Measurements from ENCODE around the gene MCF2L2. TPM values are rescaled to one million over a fixed set of nuclear protein-coding genes. Genes with fewer than 3 reads are reported as not detected.

The MCF2L2 gene
- total and polyA plus RNA-seq, 2 experiments from 2014 or later = 6.7 to 14.6 TPM

DNA sequence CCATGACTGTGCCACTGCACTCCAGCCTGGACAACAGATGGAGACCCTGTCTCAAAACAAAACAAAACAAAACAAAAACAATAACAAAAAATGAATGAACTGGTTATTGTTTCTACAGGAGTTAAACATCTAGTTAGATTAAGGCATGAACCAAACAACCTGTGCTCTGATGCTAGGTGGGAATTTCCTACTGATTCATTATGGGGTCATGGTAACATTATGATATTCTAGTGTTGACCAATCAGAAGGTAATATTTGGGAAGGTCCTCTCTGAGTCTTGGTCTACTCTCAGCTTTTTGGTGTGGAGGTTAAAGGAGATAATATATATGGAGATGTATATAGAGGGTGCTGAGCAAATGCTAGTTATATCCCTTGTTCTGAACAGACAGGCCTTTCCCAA lies 37.6 kb downstream of the MCF2L2 start:
- TF ChIP-seq, protein P1, sequence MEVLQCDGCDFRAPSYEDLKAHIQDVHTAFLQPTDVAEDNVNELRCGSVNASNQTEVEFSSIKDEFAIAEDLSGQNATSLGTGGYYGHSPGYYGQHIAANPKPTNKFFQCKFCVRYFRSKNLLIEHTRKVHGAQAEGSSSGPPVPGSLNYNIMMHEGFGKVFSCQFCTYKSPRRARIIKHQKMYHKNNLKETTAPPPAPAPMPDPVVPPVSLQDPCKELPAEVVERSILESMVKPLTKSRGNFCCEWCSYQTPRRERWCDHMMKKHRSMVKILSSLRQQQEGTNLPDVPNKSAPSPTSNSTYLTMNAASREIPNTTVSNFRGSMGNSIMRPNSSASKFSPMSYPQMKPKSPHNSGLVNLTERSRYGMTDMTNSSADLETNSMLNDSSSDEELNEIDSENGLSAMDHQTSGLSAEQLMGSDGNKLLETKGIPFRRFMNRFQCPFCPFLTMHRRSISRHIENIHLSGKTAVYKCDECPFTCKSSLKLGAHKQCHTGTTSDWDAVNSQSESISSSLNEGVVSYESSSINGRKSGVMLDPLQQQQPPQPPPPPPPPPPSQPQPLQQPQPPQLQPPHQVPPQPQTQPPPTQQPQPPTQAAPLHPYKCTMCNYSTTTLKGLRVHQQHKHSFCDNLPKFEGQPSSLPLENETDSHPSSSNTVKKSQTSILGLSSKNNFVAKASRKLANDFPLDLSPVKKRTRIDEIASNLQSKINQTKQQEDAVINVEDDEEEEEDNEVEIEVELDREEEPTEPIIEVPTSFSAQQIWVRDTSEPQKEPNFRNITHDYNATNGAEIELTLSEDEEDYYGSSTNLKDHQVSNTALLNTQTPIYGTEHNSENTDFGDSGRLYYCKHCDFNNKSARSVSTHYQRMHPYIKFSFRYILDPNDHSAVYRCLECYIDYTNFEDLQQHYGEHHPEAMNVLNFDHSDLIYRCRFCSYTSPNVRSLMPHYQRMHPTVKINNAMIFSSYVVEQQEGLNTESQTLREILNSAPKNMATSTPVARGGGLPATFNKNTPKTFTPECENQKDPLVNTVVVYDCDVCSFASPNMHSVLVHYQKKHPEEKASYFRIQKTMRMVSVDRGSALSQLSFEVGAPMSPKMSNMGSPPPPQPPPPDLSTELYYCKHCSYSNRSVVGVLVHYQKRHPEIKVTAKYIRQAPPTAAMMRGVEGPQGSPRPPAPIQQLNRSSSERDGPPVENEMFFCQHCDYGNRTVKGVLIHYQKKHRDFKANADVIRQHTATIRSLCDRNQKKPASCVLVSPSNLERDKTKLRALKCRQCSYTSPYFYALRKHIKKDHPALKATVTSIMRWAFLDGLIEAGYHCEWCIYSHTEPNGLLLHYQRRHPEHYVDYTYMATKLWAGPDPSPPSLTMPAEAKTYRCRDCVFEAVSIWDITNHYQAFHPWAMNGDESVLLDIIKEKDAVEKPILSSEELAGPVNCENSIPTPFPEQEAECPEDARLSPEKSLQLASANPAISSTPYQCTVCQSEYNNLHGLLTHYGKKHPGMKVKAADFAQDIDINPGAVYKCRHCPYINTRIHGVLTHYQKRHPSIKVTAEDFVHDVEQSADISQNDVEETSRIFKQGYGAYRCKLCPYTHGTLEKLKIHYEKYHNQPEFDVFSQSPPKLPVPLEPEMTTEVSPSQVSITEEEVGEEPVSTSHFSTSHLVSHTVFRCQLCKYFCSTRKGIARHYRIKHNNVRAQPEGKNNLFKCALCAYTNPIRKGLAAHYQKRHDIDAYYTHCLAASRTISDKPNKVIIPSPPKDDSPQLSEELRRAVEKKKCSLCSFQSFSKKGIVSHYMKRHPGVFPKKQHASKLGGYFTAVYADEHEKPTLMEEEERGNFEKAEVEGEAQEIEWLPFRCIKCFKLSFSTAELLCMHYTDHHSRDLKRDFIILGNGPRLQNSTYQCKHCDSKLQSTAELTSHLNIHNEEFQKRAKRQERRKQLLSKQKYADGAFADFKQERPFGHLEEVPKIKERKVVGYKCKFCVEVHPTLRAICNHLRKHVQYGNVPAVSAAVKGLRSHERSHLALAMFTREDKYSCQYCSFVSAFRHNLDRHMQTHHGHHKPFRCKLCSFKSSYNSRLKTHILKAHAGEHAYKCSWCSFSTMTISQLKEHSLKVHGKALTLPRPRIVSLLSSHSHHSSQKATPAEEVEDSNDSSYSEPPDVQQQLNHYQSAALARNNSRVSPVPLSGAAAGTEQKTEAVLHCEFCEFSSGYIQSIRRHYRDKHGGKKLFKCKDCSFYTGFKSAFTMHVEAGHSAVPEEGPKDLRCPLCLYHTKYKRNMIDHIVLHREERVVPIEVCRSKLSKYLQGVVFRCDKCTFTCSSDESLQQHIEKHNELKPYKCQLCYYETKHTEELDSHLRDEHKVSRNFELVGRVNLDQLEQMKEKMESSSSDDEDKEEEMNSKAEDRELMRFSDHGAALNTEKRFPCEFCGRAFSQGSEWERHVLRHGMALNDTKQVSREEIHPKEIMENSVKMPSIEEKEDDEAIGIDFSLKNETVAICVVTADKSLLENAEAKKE (CRISPR knock-in tag; IDR thresholded peaks at IDR 0.05) = no peak
- TF ChIP-seq JUNB (IDR thresholded peaks at IDR 0.05; ENCODE audit: unreplicated experiment) = no peak
- no peak for TF ChIP-seq ZNF114 (CRISPR knock-in tag; IDR thresholded peaks at IDR 0.05)
- TF ChIP-seq, protein P2, sequence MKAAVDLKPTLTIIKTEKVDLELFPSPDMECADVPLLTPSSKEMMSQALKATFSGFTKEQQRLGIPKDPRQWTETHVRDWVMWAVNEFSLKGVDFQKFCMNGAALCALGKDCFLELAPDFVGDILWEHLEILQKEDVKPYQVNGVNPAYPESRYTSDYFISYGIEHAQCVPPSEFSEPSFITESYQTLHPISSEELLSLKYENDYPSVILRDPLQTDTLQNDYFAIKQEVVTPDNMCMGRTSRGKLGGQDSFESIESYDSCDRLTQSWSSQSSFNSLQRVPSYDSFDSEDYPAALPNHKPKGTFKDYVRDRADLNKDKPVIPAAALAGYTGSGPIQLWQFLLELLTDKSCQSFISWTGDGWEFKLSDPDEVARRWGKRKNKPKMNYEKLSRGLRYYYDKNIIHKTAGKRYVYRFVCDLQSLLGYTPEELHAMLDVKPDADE (IDR thresholded peaks at IDR 0.05) = no peak
- TF ChIP-seq EZH2phosphoT487 (IDR thresholded peaks at IDR 0.05; ENCODE audit: unreplicated experiment) = no peak
- TF ChIP-seq CREB1 (CRISPR knock-in tag; IDR thresholded peaks at IDR 0.05; ENCODE audit: low read depth) = no peak
- TF ChIP-seq, protein P3, sequence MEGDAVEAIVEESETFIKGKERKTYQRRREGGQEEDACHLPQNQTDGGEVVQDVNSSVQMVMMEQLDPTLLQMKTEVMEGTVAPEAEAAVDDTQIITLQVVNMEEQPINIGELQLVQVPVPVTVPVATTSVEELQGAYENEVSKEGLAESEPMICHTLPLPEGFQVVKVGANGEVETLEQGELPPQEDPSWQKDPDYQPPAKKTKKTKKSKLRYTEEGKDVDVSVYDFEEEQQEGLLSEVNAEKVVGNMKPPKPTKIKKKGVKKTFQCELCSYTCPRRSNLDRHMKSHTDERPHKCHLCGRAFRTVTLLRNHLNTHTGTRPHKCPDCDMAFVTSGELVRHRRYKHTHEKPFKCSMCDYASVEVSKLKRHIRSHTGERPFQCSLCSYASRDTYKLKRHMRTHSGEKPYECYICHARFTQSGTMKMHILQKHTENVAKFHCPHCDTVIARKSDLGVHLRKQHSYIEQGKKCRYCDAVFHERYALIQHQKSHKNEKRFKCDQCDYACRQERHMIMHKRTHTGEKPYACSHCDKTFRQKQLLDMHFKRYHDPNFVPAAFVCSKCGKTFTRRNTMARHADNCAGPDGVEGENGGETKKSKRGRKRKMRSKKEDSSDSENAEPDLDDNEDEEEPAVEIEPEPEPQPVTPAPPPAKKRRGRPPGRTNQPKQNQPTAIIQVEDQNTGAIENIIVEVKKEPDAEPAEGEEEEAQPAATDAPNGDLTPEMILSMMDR (conservative IDR thresholded peaks at IDR 0.05; ENCODE audit: low read depth in 2 of 2) = no peak
- TF ChIP-seq POLR2AphosphoS5 (IDR thresholded peaks at IDR 0.05; ENCODE audit: low read depth) = no peak
- no peak for TF ChIP-seq ZNF331 (CRISPR knock-in tag; IDR thresholded peaks at IDR 0.05; ENCODE audit: low read depth)
- no peak for TF ChIP-seq NANOG (IDR thresholded peaks at IDR 0.05; ENCODE audit: borderline replicate concordance)
- DNase-seq (ENCODE audit: low spot score) = no peak
- H3K27me3 ChIP-seq (ENCODE audit: insufficient read depth) = no peaks in the 10 kb centered on the region
- H3K4me1 ChIP-seq (ENCODE audit: insufficient read depth) = peaks cover 29% of the 10 kb centered on the region
- H3F3A ChIP-seq (replicated peaks; ENCODE audit: low read depth) = no peaks in the 10 kb centered on the region; the same call in 1 of the 2 replicates
- ATAC-seq = no peak
- no peak overlapping the region for H3K4me3 Mint-ChIP-seq
- H3K27ac ChIP-seq (ENCODE audit: low read depth) = no peak overlapping the region
- H3K9me2 ChIP-seq (ENCODE audit: insufficient read depth) = peaks cover 4% of the 10 kb centered on the region; the same call in 1 of the 2 replicates
- no peak overlapping the region for H3K4me3 ChIP-seq
- peaks cover 5% of the 10 kb centered on the region for H3K27me3 Mint-ChIP-seq (ENCODE audit: insufficient read depth, low read depth, poor library complexity)
- peaks cover 38% of the 10 kb centered on the region for H3K4me1 Mint-ChIP-seq
- no peaks in the 10 kb centered on the region for H3K36me3 ChIP-seq (ENCODE audit: insufficient read depth)
- H3K79me2 ChIP-seq (replicated peaks; ENCODE audit: insufficient read depth) = peaks cover 17% of the 10 kb centered on the region
- H3K27ac Mint-ChIP-seq = no peak overlapping the region
- H4K20me1 ChIP-seq (replicated peaks; ENCODE audit: insufficient read depth) = peaks cover 3% of the 10 kb centered on the region; the same call in 1 of the 2 replicates
- H3K9me3 Mint-ChIP-seq = no peaks in the 10 kb centered on the region
- no peak overlapping the region for H2AFZ ChIP-seq
- H3K4me2 ChIP-seq = no peak overlapping the region
- H3K36me3 Mint-ChIP-seq (ENCODE audit: low read depth) = no peaks in the 10 kb centered on the region

Data from GM23338 (cell line).